IMR-90 (cell line): ENCODE results near the gene COL23A1. TPM values are rescaled to one million over a fixed set of nuclear protein-coding genes. Genes with fewer than 3 reads are reported as not detected.

Experiments
- ATAC-seq: fragments of 200-7000 bp; cut with Tn5 transposase; 2 replicates; pipeline ENCODE4 v1.9.1; 2020; ENCODE audit warnings: low read depth, mild to moderate bottlenecking, moderate library complexity
- BruUV-seq: library from RNA; stranded (reverse); fragments of 400-500 nt; replicated peaks from 2 replicates; lab custom pipeline; 2021; lab: Mats Ljungman, UMichigan
- CTCF ChIA-PET: fragments of 300-600 bp; formaldehyde crosslinking; extraction: SDS; loops from one replicate; lab custom pipeline; 2021; ENCODE audit warnings: antibody characterized with exemption; lab: Yijun Ruan, JAX
- POLR2A ChIA-PET: fragments of 300-600 bp; sonication (Branson Sonifier 250); formaldehyde crosslinking; loops from one replicate; lab custom pipeline; 2022; ENCODE audit warnings: antibody characterized with exemption; ENCODE audit not compliant: unreplicated experiment; lab: Charles Lee
- DNase-seq: peaks from one replicate; pipeline ENCODE4 v3.0.0; 2013
- H2AFZ ChIP-seq: replicated peaks from 2 replicates; pipeline ENCODE3; 2013; ENCODE audit warnings: low read length, mild to moderate bottlenecking; ENCODE audit not compliant: poor library complexity
- H2AK5ac ChIP-seq: 2 replicates; pipeline ENCODE4 v1.6.1; 2013; ENCODE audit warnings: low read depth, low read length, inconsistent platforms
- H2AK9ac ChIP-seq: replicated peaks from 2 replicates; pipeline ENCODE3; 2013; ENCODE audit warnings: mild to moderate bottlenecking, low read depth, low read length, moderate library complexity; ENCODE audit not compliant: poor library complexity
- H2BK120ac ChIP-seq: 2 replicates; pipeline ENCODE4 v1.6.1; 2013; ENCODE audit warnings: low read depth, low read length, inconsistent platforms
- H2BK15ac ChIP-seq: 3 replicates; pipeline ENCODE4 v1.6.1; 2013; ENCODE audit warnings: low read depth, low read length, inconsistent platforms
- H2BK20ac ChIP-seq: 2 replicates; pipeline ENCODE4 v1.6.1; 2013; ENCODE audit warnings: low read depth, mild to moderate bottlenecking, inconsistent platforms, low read length, moderate library complexity
- H2BK5ac ChIP-seq: 2 replicates; pipeline ENCODE4 v1.6.1; 2013; ENCODE audit warnings: mild to moderate bottlenecking, low read depth, low read length, inconsistent platforms; ENCODE audit not compliant: poor library complexity, severe bottlenecking
- H3K14ac ChIP-seq: replicated peaks from 2 replicates; pipeline ENCODE4 v1.6.1; 2013; ENCODE audit warnings: low read depth, low read length, inconsistent platforms
- H3K18ac ChIP-seq: 2 replicates; pipeline ENCODE4 v1.6.1; 2013; ENCODE audit warnings: low read depth, low read length, control low read depth
- H3K23ac ChIP-seq: 2 replicates; pipeline ENCODE4 v1.6.1; 2013; ENCODE audit warnings: low read depth, low read length, inconsistent platforms
- H3K27ac ChIP-seq: 2 replicates; pipeline ENCODE4 v1.5.1; 2013; ENCODE audit warnings: mild to moderate bottlenecking, control low read depth, low read length; ENCODE audit not compliant: insufficient read depth
- H3K27me3 ChIP-seq: 2 replicates; pipeline ENCODE4 v1.6.1; 2013; ENCODE audit warnings: low read length; ENCODE audit not compliant: control insufficient read depth, insufficient read depth
- H3K36me3 ChIP-seq: 2 replicates; pipeline ENCODE4 v1.6.1; 2013; ENCODE audit warnings: low read length, mixed read lengths; ENCODE audit not compliant: control insufficient read depth, insufficient read depth
- H3K4ac ChIP-seq: 2 replicates; pipeline ENCODE4 v1.6.1; 2013; ENCODE audit warnings: low read depth, low read length, inconsistent platforms
- H3K4me1 ChIP-seq: 2 replicates; pipeline ENCODE4 v1.6.1; 2013; ENCODE audit warnings: low read length, mixed read lengths; ENCODE audit not compliant: control insufficient read depth, insufficient read depth
- H3K4me2 ChIP-seq: 2 replicates; pipeline ENCODE4 v1.6.1; 2013; ENCODE audit warnings: low read depth, mild to moderate bottlenecking, control low read depth, low read length, moderate library complexity
- H3K4me3 ChIP-seq: 2 replicates; pipeline ENCODE4 v1.5.1; 2013; ENCODE audit warnings: low read depth, mild to moderate bottlenecking, control low read depth, low read length, moderate library complexity; ENCODE audit not compliant: insufficient read depth
- H3K56ac ChIP-seq: 2 replicates; pipeline ENCODE4 v1.6.1; 2013; ENCODE audit warnings: low read length, inconsistent platforms; ENCODE audit not compliant: insufficient read depth; ENCODE audit errors: extremely low read depth
- H3K79me1 ChIP-seq, 2 experiments: 2 replicates each; pipeline ENCODE4 v1.6.1; 2013; ENCODE audit warnings: low read length in 2 of 2, inconsistent platforms in 1 of 2, low read depth in 1 of 2
- H3K9ac ChIP-seq: 2 replicates; pipeline ENCODE4 v1.6.1; 2013; ENCODE audit warnings: low read depth, low read length, control low read depth
- H3K9me1 ChIP-seq: 2 replicates; pipeline ENCODE4 v1.6.1; 2013; ENCODE audit warnings: low read length, inconsistent platforms; ENCODE audit not compliant: insufficient read depth
- H3K9me3 ChIP-seq: 2 replicates; pipeline ENCODE4 v1.6.1; 2013; ENCODE audit warnings: low read length; ENCODE audit not compliant: control insufficient read depth, insufficient read depth
- H4K20me1 ChIP-seq: 2 replicates; pipeline ENCODE4 v1.6.1; 2013; ENCODE audit warnings: low read length, inconsistent platforms; ENCODE audit not compliant: insufficient read depth
- H4K5ac ChIP-seq: 2 replicates; pipeline ENCODE4 v1.6.1; 2013; ENCODE audit warnings: mild to moderate bottlenecking, low read depth, low read length, control low read depth
- H4K8ac ChIP-seq, 2 experiments: 2 replicates each; pipeline ENCODE4 v1.6.1; 2013; ENCODE audit warnings: low read depth in 2 of 2, low read length in 2 of 2, control low read depth in 1 of 2, inconsistent platforms in 1 of 2
- H4K91ac ChIP-seq: 2 replicates; pipeline ENCODE4 v1.6.1; 2013; ENCODE audit warnings: low read depth, low read length, inconsistent platforms; ENCODE audit not compliant: insufficient read depth
- BHLHE40 ChIP-seq: fragments of 150-350 bp; IDR thresholded peaks from 2 replicates; pipeline ENCODE4 v1.6.1; 2016; ENCODE audit warnings: mild to moderate bottlenecking, low read depth, low read length
- CEBPB ChIP-seq: IDR thresholded peaks from 2 replicates; pipeline ENCODE4 v1.6.1; 2012; ENCODE audit warnings: low read depth, low read length, improper control_type of control experiment
- MAFK ChIP-seq: IDR thresholded peaks from 2 replicates; pipeline ENCODE4 v1.6.1; 2012; ENCODE audit warnings: low read depth, low read length, improper control_type of control experiment
- NFE2L2 ChIP-seq: fragments of 150-350 bp; IDR thresholded peaks from 2 replicates; pipeline ENCODE4 v1.6.1; 2016; ENCODE audit warnings: low read depth, mild to moderate bottlenecking, low read length
- RAD21 ChIP-seq: IDR thresholded peaks from 2 replicates; pipeline ENCODE4 v1.6.1; 2012; ENCODE audit warnings: low read length, improper control_type of control experiment
- RCOR1 ChIP-seq: IDR thresholded peaks from 2 replicates; pipeline ENCODE4 v1.6.1; 2012; ENCODE audit warnings: mild to moderate bottlenecking, low read length, improper control_type of control experiment; ENCODE audit not compliant: insufficient replicate concordance
- SMC3 ChIP-seq: fragments of 150-350 bp; IDR thresholded peaks from 2 replicates; pipeline ENCODE4 v1.6.1; 2016; ENCODE audit warnings: low read depth, mild to moderate bottlenecking, antibody characterized with exemption, low read length, moderate library complexity
- WGBS, 2 experiments: methylation state at CpG; one replicate each; pipeline versions ENCODE4 v1.1.5 to v1.1.7; 2013; ENCODE audit warnings: missing lambda C conversion rate in 2 of 2; ENCODE audit not compliant: insufficient read length in 1 of 2; ENCODE audit errors: extremely low coverage in 2 of 2; 5-methylcytosine and 5-hydroxymethylcytosine counted together
- dilution Hi-C: fragments of 300-500 bp; cut with HindIII; formaldehyde crosslinking; loops from one replicate; pipeline ENCODE4 v1.14.3; 2018; ENCODE audit warnings: low sequenced_read_pairs; ENCODE audit not compliant: unreplicated experiment
- in situ Hi-C: fragments of 300-500 bp; cut with MboI; formaldehyde crosslinking; loops from 3 replicates; pipeline ENCODE4 v1.14.3; 2019; ENCODE audit warnings: low sequenced_read_pairs, inconsistent platforms, mixed read lengths
- intact Hi-C: fragments of 100-400 bp; cut with micrococcal nuclease; formaldehyde crosslinking; loops from 2 replicates; pipeline ENCODE4 v1.10.0; 2022
- polyA plus RNA-seq, 3 experiments: library from polyadenylated mRNA; depleted of rRNA; stranded (reverse); fragments of >200 nt; gene quantifications; 2 replicates each; pipeline ENCODE4 v1.2.3, GENCODE V29; 2012; ENCODE audit warnings: low replicate concordance in 1 of 3
- total RNA-seq: library from RNA; depleted of rRNA; stranded (reverse); fragments of >200 nt; gene quantifications from 2 replicates; pipeline ENCODE4 v1.2.3, GENCODE V29; 2012
- TF ChIP-seq, protein P1 (sequence below): fragments of 150-350 bp; IDR thresholded peaks from 2 replicates; pipeline ENCODE4 v1.6.1; 2017; ENCODE audit warnings: mild to moderate bottlenecking, antibody characterized with exemption, low read length, low read depth
- TF ChIP-seq, protein P2 (sequence below): fragments of 150-350 bp; IDR thresholded peaks from 2 replicates; pipeline ENCODE4 v1.6.1; 2016; ENCODE audit warnings: low read depth, mild to moderate bottlenecking, low read length, moderate library complexity, borderline replicate concordance

The COL23A1 gene
- total and polyA plus RNA-seq, 2 of the 4 experiments (the other 2 are of a cell fraction) = not detected

DNA sequence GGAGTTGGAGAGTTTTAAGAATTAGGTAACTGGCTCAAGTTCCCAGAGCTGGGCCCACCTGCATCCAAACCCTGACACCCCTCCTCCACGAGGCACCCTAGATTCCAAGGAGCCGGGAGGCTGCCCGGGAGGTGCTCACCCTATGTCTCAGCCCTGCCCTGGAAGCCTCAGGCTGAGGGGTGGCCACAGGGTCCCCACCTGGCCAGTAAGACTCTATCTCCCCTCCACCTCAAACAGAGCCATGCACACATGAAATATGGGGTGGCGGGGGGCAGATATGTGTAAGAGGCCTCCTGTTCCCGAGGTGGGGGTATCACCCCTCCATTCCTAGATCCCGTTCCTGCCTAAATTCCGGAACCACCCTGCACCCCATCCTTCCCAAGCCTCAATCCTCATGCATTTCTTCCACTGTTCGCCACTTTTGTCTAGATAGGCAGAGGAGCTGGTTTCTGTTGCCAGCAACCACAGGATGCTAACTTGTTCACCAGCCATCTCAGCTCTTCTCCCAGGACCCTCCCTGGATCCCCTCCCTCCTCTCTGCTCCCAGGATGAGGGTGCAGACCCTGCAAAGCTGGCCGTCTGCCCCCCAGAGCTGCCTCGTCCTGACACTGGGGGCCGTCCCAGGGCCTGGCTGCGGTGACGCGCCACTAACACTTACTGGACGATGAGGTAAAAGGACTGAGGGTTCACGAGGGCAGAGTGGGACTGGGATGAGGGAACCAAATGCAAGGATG is 44.1 kb downstream of the COL23A1 start:
- in situ Hi-C loops (no loop called here), dilution Hi-C loops (no loop called here), intact Hi-C loops (no loop called here)
- no TSS peak for BruUV-seq
- Histone ChIP-seq H3K4ac (no peak overlapping the region), H3K9ac (no peak overlapping the region), H4K8ac (no peak overlapping the region), H2BK5ac (no peak overlapping the region), H3K9me3 (peaks cover 4% of the 10 kb centered on the region), H4K5ac (no peak overlapping the region), H3K23ac (no peak overlapping the region), H3K79me1 (no peaks in the 10 kb centered on the region), H3K36me3 (no peaks in the 10 kb centered on the region), H3K27ac (no peak overlapping the region), H3K14ac (no peak overlapping the region), H3K4me2 (no peak overlapping the region), H3K56ac (no peak overlapping the region), H2BK15ac (no peak overlapping the region), H3K18ac (no peak overlapping the region), H3K27me3 (no peaks in the 10 kb centered on the region), H2BK20ac (no peak overlapping the region), H2AK9ac (no peak overlapping the region), H3K4me3 (no peak overlapping the region), H2AFZ (no peak overlapping the region), H3K9me1 (no peaks in the 10 kb centered on the region), H2AK5ac (no peak overlapping the region), H4K91ac (no peak overlapping the region), H4K20me1 (no peaks in the 10 kb centered on the region), H3K4me1 (no peaks in the 10 kb centered on the region), H2BK120ac (no peak overlapping the region)
- ChIA-PET POLR2A (no interaction called here), CTCF (no interaction called here)
- WGBS, 2 experiments = 81% methylated on average over 7 of the region's 16 CpGs; no CpG with 5 or more reads in 1 of the 2 experiments
- DNase-seq = no peak
- TF ChIP-seq, protein P1, sequence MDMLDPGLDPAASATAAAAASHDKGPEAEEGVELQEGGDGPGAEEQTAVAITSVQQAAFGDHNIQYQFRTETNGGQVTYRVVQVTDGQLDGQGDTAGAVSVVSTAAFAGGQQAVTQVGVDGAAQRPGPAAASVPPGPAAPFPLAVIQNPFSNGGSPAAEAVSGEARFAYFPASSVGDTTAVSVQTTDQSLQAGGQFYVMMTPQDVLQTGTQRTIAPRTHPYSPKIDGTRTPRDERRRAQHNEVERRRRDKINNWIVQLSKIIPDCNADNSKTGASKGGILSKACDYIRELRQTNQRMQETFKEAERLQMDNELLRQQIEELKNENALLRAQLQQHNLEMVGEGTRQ = no peak
- no peak for TF ChIP-seq RCOR1
- no peak for TF ChIP-seq MAFK
- TF ChIP-seq NFE2L2 = no peak
- no peak for TF ChIP-seq RAD21
- no peak for TF ChIP-seq SMC3
- TF ChIP-seq CEBPB = no peak
- no peak for TF ChIP-seq BHLHE40
- TF ChIP-seq, protein P2, sequence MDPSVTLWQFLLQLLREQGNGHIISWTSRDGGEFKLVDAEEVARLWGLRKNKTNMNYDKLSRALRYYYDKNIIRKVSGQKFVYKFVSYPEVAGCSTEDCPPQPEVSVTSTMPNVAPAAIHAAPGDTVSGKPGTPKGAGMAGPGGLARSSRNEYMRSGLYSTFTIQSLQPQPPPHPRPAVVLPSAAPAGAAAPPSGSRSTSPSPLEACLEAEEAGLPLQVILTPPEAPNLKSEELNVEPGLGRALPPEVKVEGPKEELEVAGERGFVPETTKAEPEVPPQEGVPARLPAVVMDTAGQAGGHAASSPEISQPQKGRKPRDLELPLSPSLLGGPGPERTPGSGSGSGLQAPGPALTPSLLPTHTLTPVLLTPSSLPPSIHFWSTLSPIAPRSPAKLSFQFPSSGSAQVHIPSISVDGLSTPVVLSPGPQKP = no peak
- ATAC-seq = no peak
